Upper lobe of left lung (tissue), 6 donors: ENCODE results near the gene CSPG5. TPM values are rescaled to one million over a fixed set of nuclear protein-coding genes. Genes with fewer than 3 reads are reported as not detected.
A peak's percentile ranks its signal among the peaks of the same experiment; 100 is the strongest.

Experiments
- ATAC-seq, 2 donors: fragments of 200-7000 bp; cut with Tn5 transposase; one replicate each; pipeline ENCODE4 v1.9.1; 2022; ENCODE audit warnings: mild to moderate bottlenecking in 2 of 2, moderate library complexity in 2 of 2; ENCODE audit not compliant: low FRiP score in 2 of 2
- DNase-seq, 2 donors: peaks; one replicate each; pipeline ENCODE4 v3.0.0-alpha.2; 2019 to 2020
- H3K27ac ChIP-seq, 4 donors: fragments of 200-600 bp; sonication (generic); one replicate each; pipeline ENCODE4 v1.5.1; 2016 to 2019
- H3K27me3 ChIP-seq, 4 donors: fragments of 200-600 bp; sonication (generic); one replicate each; pipeline ENCODE4 v1.5.1; 2017 to 2019
- H3K36me3 ChIP-seq, 4 donors: fragments of 200-600 bp; sonication (generic); one replicate each; pipeline ENCODE4 v1.5.1; 2016 to 2019
- H3K4me1 ChIP-seq, 4 donors: fragments of 200-600 bp; sonication (generic); one replicate each; pipeline ENCODE4 v1.5.1; 2018 to 2019
- H3K4me3 ChIP-seq, 4 donors: fragments of 200-600 bp; sonication (generic); one replicate each; pipeline ENCODE4 v1.5.1; 2017 to 2019; ENCODE audit warnings: mild to moderate bottlenecking in 2 of 4, moderate library complexity in 1 of 4
- H3K9me3 ChIP-seq, 4 donors: fragments of 200-600 bp; sonication (generic); one replicate each; pipeline ENCODE4 v1.5.1; 2018 to 2019
- CTCF ChIP-seq, 6 experiments: fragments of 450-650 bp in 4 of 6; fragments of 200-600 bp in 2 of 6; sonication (generic) in 2 of 6; IDR thresholded peaks; one replicate each; pipeline ENCODE4 v1.5.1; 2016 to 2019; ENCODE audit warnings: antibody characterized with exemption in 6 of 6
- EP300 ChIP-seq, 4 donors: sonication (generic); formaldehyde crosslinking; IDR thresholded peaks; one replicate each; pipeline ENCODE4 v1.5.1; 2017; ENCODE audit warnings: antibody characterized with exemption in 4 of 4, control low read depth in 2 of 4
- POLR2A ChIP-seq, 4 donors: fragments of 450-650 bp; IDR thresholded peaks; one replicate each; pipeline ENCODE4 v1.5.1; 2016 to 2017; ENCODE audit warnings: antibody characterized with exemption in 4 of 4, mild to moderate bottlenecking in 2 of 4
- POLR2AphosphoS5 ChIP-seq, 2 donors: sonication (generic); formaldehyde crosslinking; IDR thresholded peaks; one replicate each; pipeline ENCODE4 v1.5.1; 2017; ENCODE audit warnings: antibody characterized with exemption in 2 of 2
- WGBS, 2 donors: methylation state at CpG; one replicate each; pipeline ENCODE4 v1.1.5; 2017 to 2018; 5-methylcytosine and 5-hydroxymethylcytosine counted together
- total RNA-seq, 6 donors: library from RNA; depleted of rRNA in 4 of 6; stranded (reverse); fragments of >200 nt in 4 of 6; gene quantifications; one replicate each; pipeline versions ENCODE4 v1.1.0 to v1.2.1, GENCODE V29; 2016 to 2021
- donor health status: DM: no; HTN: no; CAD: no; lungs with moderate emphysema.
- donor health status: DM: no; HTN: yes; CAD: no; lungs with severe emphysema.

Gene CSPG5
- total RNA-seq, 6 donors from 2014 or later: 4.2 to 12.3 (median 6.5) TPM

- H3K4me3 ChIP-seq: peak overlapping the region; percentile 22 to 85 (median 82)
- peaks cover 0 to 23% (median 14%) of the 10 kb centered on the region in 4 donors for H3K27me3 ChIP-seq
- peak overlapping the region in 1 of 4 donors; percentile 18 for H3K27ac ChIP-seq
- no CpG with 5 or more reads among the region's 57 CpGs for WGBS, 2 donors
- no peaks in the 10 kb centered on the region for H3K9me3 ChIP-seq
- H3K36me3 ChIP-seq: no peaks in the 10 kb centered on the region
- ATAC-seq (peak; percentile 47 to 85), DNase-seq (peak; percentile 31 to 90)
- H3K4me1 ChIP-seq: peaks cover 14 to 20% (median 16%) of the 10 kb centered on the region in 4 donors
- TF ChIP-seq POLR2AphosphoS5 (IDR thresholded peaks at IDR 0.05) (no peak), CTCF (IDR thresholded peaks at IDR 0.05) (no peak), EP300 (IDR thresholded peaks at IDR 0.05) (no peak), POLR2A (IDR thresholded peaks at IDR 0.05) (no peak)
These were observed 489 bp downstream of the CSPG5 start for GRCh38 chr3:47578119-47578632.

- peaks cover 0 to 23% (median 14%) of the 10 kb centered on the region in 4 donors for H3K27me3 ChIP-seq
- TF ChIP-seq CTCF (IDR thresholded peaks at IDR 0.05) (no peak), POLR2AphosphoS5 (IDR thresholded peaks at IDR 0.05) (no peak), POLR2A (IDR thresholded peaks at IDR 0.05) (no peak), EP300 (IDR thresholded peaks at IDR 0.05) (no peak)
- peak overlapping the region; percentile 22 to 85 (median 82) for H3K4me3 ChIP-seq
- no peaks in the 10 kb centered on the region for H3K36me3 ChIP-seq
- H3K9me3 ChIP-seq: no peaks in the 10 kb centered on the region
- H3K4me1 ChIP-seq: peaks cover 14 to 20% (median 16%) of the 10 kb centered on the region in 4 donors
- 22% methylated on average over 4 of the region's 49 CpGs; no CpG with 5 or more reads in 1 of the 2 donors for WGBS, 2 donors
- DNase-seq (peak in 1 of 2 donors; percentile 89), ATAC-seq (peak; percentile 39 to 69)
- peak overlapping the region in 1 of 4 donors; percentile 18 for H3K27ac ChIP-seq
These were observed 1.0 kb downstream of the CSPG5 start for GRCh38 chr3:47577583-47578118.

GRCh38 chr3:47573190-47574172, 5.2 kb downstream of the CSPG5 start:
- Histone ChIP-seq H3K27ac (no peak overlapping the region), H3K36me3 (no peaks in the 10 kb centered on the region), H3K4me3 (no peak overlapping the region), H3K4me1 (peaks cover 8 to 15% (median 9%) of the 10 kb centered on the region in 4 donors), H3K9me3 (no peaks in the 10 kb centered on the region), H3K27me3 (peaks cover 0 to 13% (median 7%) of the 10 kb centered on the region in 4 donors)
- 68 to 75% methylated on average over 8 to 9 of the region's 9 CpGs for WGBS, 2 donors
- DNase-seq: no peak
- no peak for TF ChIP-seq POLR2AphosphoS5 (IDR thresholded peaks at IDR 0.05)
- TF ChIP-seq CTCF (IDR thresholded peaks at IDR 0.05): no peak
- no peak for TF ChIP-seq EP300 (IDR thresholded peaks at IDR 0.05)
- no peak for TF ChIP-seq POLR2A (IDR thresholded peaks at IDR 0.05)
- no peak for ATAC-seq

GRCh38 chr3:47571391-47572175, 7.1 kb downstream of the CSPG5 start:
- WGBS, 2 donors: 87 to 88% methylated on average over 10 of the region's 10 CpGs
- no peak overlapping the region for H3K4me3 ChIP-seq
- H3K4me1 ChIP-seq: no peaks in the 10 kb centered on the region
- DNase-seq (no peak), ATAC-seq (no peak)
- no peaks in the 10 kb centered on the region for H3K9me3 ChIP-seq
- no peak overlapping the region for H3K27ac ChIP-seq
- peaks cover 0 to under 1% (median 0%) of the 10 kb centered on the region in 4 donors for H3K27me3 ChIP-seq
- TF ChIP-seq EP300 (IDR thresholded peaks at IDR 0.05) (no peak), CTCF (IDR thresholded peaks at IDR 0.05) (no peak), POLR2A (IDR thresholded peaks at IDR 0.05) (no peak), POLR2AphosphoS5 (IDR thresholded peaks at IDR 0.05) (no peak)
- H3K36me3 ChIP-seq: no peaks in the 10 kb centered on the region
